GM10266 (cell line): ENCODE results near the gene GNAT2.

Experiments
- DNase-seq: peaks from one replicate; pipeline ENCODE4 v3.0.0; 2012; ENCODE audit errors: extremely low spot score
- TF ChIP-seq, protein P1 (sequence below): IDR thresholded peaks from 2 replicates; pipeline ENCODE4 v1.5.1; 2012; ENCODE audit warnings: mild to moderate bottlenecking, low read depth; ENCODE audit not compliant: control insufficient read depth, insufficient read depth; ENCODE audit errors: missing control alignments

Gene GNAT2

DNA sequence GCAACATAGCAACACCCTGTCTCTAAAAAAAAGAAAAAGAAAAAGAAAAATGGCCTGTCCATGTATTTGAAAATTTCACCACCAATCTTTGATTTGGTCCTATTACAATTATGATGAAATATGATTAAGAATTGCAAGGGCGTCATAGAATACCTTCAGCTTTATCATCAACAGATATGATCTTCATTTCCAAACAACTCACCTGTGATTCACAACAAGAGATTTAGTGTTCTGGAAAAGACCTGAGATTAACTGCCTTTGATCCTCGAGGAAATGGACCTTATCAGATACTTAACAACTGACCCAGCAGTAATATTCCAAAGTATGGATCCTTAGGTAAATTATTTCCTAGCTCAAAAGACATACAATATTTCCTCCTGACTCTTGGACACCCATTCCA is 33.0 kb upstream of the GNAT2 start:
- no peak for DNase-seq
- TF ChIP-seq, protein P1, sequence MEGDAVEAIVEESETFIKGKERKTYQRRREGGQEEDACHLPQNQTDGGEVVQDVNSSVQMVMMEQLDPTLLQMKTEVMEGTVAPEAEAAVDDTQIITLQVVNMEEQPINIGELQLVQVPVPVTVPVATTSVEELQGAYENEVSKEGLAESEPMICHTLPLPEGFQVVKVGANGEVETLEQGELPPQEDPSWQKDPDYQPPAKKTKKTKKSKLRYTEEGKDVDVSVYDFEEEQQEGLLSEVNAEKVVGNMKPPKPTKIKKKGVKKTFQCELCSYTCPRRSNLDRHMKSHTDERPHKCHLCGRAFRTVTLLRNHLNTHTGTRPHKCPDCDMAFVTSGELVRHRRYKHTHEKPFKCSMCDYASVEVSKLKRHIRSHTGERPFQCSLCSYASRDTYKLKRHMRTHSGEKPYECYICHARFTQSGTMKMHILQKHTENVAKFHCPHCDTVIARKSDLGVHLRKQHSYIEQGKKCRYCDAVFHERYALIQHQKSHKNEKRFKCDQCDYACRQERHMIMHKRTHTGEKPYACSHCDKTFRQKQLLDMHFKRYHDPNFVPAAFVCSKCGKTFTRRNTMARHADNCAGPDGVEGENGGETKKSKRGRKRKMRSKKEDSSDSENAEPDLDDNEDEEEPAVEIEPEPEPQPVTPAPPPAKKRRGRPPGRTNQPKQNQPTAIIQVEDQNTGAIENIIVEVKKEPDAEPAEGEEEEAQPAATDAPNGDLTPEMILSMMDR, result no peak

DNA sequence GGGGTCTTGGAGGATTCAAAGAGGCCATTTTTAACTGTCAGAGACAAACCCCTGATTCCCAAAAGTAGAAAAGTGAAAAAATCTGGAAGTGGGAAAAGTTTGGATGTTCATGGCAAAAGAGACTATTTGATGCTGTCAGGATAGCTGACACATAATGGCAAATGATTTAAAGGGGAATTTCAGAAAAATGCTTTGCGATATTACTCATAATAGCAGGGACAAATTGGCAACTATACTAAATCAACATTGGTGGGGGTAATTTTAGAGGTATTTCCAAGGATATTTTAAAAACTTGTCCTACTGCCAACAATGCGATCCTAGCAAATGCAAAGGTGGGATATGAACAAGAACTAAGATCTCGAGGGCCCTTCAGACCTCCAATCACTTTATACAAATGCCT is 31.2 kb upstream of the GNAT2 start:
- TF ChIP-seq, protein P1, result no peak
- DNase-seq, result no peak

DNA sequence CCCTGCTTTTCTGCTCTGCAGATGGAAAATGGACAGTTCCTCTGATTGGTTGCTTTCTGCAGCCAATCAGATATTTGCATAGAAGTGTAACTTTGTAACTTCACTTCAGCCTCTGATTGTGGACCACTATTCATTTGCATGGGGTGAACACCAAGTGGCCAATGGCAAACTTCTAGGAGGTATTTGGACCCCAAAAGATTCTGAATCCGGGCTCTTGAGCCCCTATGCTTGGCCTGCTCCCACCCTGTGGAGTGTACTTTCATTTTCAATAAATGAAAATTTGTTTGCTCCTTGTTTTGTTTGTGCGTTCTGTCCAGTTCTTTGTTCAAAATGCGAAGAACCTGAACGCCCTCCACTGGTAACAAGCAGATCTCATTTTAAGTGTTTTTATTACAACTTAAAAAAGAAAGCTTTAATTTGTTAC is 30.1 kb upstream of the GNAT2 start:
- DNase-seq, result no peak
- TF ChIP-seq, protein P1, result peak; percentile 34

DNA sequence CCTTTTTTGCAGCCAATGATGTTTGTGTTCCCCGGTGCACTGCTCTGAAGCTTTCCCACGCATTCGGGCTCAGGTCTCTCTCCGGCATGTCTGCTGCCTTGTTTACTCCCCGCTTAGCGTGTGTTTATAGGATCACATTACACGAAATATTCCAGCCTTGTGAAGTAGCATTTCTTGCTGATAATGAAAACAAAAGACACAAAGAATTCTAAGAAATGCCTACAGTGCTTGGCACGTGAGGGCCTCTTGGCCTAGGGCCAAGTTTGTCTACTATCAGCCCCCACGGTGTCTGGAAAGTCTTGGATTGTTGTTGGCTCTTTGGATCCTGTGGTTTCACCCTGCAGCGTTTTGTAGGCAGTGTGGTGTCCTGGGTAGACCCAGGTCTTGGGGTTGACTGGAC is 25.3 kb upstream of the GNAT2 start:
- TF ChIP-seq, protein P1, result no peak
- no peak for DNase-seq

DNA sequence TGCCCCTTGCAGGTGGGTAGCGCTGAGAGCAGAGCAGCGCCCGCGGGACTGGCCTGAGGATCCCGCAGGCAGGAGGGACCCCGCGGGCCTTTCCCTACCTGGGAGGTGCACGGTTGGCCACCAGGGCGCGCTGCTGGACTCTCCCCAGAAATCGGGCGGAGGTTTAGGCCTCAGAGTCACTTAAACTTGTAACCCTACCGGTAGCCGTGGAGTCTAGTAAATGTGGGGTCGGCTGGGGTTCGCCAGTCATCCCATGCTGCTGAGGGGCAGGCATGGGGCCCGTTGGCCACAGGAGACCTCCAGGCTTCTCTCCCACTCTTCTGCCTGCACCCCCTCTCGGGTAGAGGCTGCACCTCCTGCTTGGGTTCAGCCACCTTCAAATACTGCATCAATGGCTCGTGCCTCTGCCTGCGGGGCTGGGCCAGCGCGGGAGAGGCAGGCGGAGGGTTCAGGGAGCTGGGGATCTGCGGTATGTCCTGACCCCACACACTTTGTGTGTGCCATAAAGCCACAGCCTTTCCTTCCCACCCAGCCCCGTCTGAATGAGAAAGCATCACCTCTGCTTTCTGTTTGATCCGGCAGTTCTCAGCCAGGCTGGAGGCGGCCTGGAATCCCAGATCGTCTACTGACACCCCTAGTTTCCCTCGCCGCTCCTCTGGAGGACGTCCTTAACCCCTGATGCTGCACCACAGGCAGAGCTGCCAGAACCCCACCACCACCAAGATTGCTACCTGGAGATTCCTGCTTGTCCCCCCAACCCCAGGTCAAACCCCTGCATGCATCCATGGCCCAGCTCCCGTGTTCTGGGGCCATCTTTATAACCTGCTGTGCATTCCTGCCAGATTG is 24.2 kb upstream of the GNAT2 start:
- DNase-seq, result peak; percentile 81

DNA sequence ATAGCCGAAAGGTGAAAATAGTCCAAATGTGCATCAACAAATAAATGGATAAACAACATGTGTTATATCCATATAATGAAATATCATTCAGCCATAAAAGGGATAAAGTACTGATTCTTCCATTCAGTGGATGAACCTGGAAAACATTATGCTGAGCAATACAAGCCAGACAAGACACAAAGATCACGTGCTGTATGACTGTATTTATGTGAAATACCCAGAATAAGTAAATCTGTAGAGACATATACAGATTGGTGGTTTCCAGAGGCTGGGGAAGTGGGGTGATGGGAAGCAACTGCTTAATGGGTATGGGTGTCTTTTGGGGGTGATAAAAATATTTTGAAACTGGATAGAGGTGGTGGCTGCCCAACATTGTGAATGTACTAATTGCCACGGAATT is 23.2 kb upstream of the GNAT2 start:
- TF ChIP-seq, protein P1, result no peak
- DNase-seq, result no peak

More for the DNA sequence above, 24.2 kb upstream of the GNAT2 start:
- TF ChIP-seq, protein P1, result peak; percentile 86

DNA sequence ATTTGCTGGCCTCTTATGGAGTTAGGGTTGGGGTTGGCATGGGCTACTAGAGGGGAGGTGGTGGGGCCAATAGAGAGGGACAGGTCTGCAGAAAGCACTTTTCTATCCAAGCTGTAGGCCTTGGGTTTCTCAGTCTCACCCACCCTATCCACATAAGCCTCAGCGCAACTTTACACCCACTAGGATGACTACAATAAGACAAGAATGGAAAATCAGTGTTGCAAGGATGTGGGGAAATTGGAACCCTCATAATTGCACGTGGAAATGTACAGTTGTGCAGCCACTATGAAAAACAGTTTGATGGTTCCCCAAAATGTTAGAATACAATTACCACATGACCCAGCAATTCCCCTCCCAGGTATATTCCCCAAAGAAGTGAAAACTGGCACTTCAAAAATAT is 22.4 kb upstream of the GNAT2 start:
- TF ChIP-seq, protein P1, result no peak
- no peak for DNase-seq
